Measurements from ENCODE around the gene MOGAT2.

DNA sequence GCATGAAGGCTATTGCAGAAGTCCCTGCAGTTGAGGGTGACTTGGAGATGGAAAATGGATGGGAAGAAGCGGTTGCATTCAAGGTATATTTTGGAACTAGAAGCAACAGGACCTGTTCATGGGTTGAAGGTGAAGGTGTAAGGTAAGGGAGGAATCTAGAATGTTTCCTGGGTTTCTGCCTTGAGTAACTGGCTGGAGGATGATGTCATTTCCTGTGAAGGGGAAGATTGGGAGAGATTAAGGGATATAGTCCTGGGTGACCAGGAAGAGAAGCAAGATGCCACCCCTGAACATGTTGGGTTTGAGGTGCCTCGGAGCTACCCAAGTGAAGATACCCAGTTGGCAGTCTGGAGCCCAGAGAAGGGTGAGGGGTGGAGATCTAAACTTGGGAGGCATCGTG is 12.1 kb upstream of the MOGAT2 start:
- TF ChIP-seq, protein P1, sequence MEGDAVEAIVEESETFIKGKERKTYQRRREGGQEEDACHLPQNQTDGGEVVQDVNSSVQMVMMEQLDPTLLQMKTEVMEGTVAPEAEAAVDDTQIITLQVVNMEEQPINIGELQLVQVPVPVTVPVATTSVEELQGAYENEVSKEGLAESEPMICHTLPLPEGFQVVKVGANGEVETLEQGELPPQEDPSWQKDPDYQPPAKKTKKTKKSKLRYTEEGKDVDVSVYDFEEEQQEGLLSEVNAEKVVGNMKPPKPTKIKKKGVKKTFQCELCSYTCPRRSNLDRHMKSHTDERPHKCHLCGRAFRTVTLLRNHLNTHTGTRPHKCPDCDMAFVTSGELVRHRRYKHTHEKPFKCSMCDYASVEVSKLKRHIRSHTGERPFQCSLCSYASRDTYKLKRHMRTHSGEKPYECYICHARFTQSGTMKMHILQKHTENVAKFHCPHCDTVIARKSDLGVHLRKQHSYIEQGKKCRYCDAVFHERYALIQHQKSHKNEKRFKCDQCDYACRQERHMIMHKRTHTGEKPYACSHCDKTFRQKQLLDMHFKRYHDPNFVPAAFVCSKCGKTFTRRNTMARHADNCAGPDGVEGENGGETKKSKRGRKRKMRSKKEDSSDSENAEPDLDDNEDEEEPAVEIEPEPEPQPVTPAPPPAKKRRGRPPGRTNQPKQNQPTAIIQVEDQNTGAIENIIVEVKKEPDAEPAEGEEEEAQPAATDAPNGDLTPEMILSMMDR (IDR thresholded peaks at IDR 0.05) = no peak
- TF ChIP-seq POLR2A (IDR thresholded peaks at IDR 0.05) (no peak), POLR2AphosphoS5 (IDR thresholded peaks at IDR 0.05) (no peak)
